ENCODE data around the gene RYK. TPM values are rescaled to one million over a fixed set of nuclear protein-coding genes. Genes with fewer than 3 reads are reported as not detected.

Gene RYK
- total and polyA plus RNA-seq, 2 experiments from 2014 or later, result 24.9 to 94.8 TPM

DNA sequence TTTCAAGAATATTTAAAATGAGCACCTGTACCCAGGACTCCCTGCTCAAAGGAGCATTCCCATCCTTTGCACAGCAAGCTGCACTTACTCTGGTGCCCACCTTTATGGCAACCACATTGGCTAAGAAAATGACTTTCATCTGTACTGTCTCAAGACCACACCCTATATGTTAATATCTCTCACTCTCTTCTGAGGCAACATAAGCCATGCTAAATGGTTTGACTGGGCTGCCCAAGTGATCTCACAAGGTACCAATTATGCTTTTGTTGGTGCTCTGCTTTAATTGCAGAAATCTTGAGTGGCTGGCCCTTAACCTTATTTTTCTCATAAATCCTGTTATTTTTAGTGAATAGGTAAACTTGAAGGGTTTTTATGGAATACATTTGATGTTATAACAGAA lies 17.7 kb downstream of the RYK start:
- H3K9me3 Mint-ChIP-seq, result no peaks in the 10 kb centered on the region
- no peaks in the 10 kb centered on the region for H3K27me3 Mint-ChIP-seq (ENCODE audit: insufficient read depth, low read depth, poor library complexity)
- H3K4me2 ChIP-seq, result no peak overlapping the region
- peaks cover 55% of the 10 kb centered on the region for H4K20me1 ChIP-seq (replicated peaks; ENCODE audit: insufficient read depth)
- H3K36me3 Mint-ChIP-seq (ENCODE audit: low read depth), result no peaks in the 10 kb centered on the region
- H3K27ac Mint-ChIP-seq, result no peak overlapping the region
- no peak overlapping the region for H3K27ac ChIP-seq (ENCODE audit: low read depth)
- no peak overlapping the region for H2AFZ ChIP-seq
- H3K4me1 ChIP-seq (ENCODE audit: insufficient read depth), result peaks cover 35% of the 10 kb centered on the region
- peaks cover 100% of the 10 kb centered on the region for H3K79me2 ChIP-seq (replicated peaks; ENCODE audit: insufficient read depth)
- no peaks in the 10 kb centered on the region for H3F3A ChIP-seq (replicated peaks; ENCODE audit: low read depth)
- no peak for ATAC-seq
- DNase-seq (ENCODE audit: low spot score), result no peak
- H3K4me1 Mint-ChIP-seq, result peaks cover 45% of the 10 kb centered on the region
- H3K9me2 ChIP-seq (ENCODE audit: insufficient read depth), result no peaks in the 10 kb centered on the region
- TF ChIP-seq STAT1 (IDR thresholded peaks at IDR 0.05; ENCODE audit: unreplicated experiment), result no peak
- TF ChIP-seq, protein P1, sequence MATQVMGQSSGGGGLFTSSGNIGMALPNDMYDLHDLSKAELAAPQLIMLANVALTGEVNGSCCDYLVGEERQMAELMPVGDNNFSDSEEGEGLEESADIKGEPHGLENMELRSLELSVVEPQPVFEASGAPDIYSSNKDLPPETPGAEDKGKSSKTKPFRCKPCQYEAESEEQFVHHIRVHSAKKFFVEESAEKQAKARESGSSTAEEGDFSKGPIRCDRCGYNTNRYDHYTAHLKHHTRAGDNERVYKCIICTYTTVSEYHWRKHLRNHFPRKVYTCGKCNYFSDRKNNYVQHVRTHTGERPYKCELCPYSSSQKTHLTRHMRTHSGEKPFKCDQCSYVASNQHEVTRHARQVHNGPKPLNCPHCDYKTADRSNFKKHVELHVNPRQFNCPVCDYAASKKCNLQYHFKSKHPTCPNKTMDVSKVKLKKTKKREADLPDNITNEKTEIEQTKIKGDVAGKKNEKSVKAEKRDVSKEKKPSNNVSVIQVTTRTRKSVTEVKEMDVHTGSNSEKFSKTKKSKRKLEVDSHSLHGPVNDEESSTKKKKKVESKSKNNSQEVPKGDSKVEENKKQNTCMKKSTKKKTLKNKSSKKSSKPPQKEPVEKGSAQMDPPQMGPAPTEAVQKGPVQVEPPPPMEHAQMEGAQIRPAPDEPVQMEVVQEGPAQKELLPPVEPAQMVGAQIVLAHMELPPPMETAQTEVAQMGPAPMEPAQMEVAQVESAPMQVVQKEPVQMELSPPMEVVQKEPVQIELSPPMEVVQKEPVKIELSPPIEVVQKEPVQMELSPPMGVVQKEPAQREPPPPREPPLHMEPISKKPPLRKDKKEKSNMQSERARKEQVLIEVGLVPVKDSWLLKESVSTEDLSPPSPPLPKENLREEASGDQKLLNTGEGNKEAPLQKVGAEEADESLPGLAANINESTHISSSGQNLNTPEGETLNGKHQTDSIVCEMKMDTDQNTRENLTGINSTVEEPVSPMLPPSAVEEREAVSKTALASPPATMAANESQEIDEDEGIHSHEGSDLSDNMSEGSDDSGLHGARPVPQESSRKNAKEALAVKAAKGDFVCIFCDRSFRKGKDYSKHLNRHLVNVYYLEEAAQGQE (IDR thresholded peaks at IDR 0.05; ENCODE audit: unreplicated experiment), result no peak
- TF ChIP-seq ZNF331 (CRISPR knock-in tag; IDR thresholded peaks at IDR 0.05; ENCODE audit: low read depth), result no peak
- no peak for TF ChIP-seq EZH2 (IDR thresholded peaks at IDR 0.05; ENCODE audit: low read depth, unreplicated experiment)
- no peak for TF ChIP-seq CREB1 (CRISPR knock-in tag; IDR thresholded peaks at IDR 0.05; ENCODE audit: low read depth)
- no peaks in the 10 kb centered on the region for H3K36me3 ChIP-seq (ENCODE audit: insufficient read depth)
- no peaks in the 10 kb centered on the region for H3K27me3 ChIP-seq (ENCODE audit: insufficient read depth)
- H3K4me3 Mint-ChIP-seq, result no peak overlapping the region
- no peak overlapping the region for H3K4me3 ChIP-seq

DNA sequence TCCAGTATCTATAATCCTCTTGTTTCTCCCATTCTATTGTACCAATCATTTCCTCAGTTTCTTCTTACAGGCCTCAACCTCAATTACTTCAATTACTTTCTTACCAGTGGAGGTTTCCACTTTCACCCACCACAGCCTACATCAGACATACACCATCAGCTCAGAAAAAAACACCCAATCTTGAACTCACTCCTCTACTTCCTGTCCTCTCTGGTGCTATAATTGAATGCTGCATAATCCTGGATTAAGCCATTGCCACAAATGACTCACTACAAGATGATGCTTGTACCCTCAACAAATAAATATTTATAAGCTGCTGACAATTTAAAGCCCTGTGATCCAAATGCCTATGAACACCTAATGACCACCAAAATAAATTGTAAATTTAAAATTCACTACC lies 18.5 kb downstream of the RYK start:
- DNase-seq (ENCODE audit: low spot score) (no peak), ATAC-seq (no peak)
- H3K4me2 ChIP-seq, result no peak overlapping the region
- no peaks in the 10 kb centered on the region for H3F3A ChIP-seq (replicated peaks; ENCODE audit: low read depth)
- H3K9me2 ChIP-seq (ENCODE audit: insufficient read depth), result no peaks in the 10 kb centered on the region
- H3K4me1 ChIP-seq (ENCODE audit: insufficient read depth), result peaks cover 28% of the 10 kb centered on the region
- no peak overlapping the region for H2AFZ ChIP-seq
- Mint-ChIP-seq H3K36me3 (ENCODE audit: low read depth) (no peaks in the 10 kb centered on the region), H3K27me3 (ENCODE audit: insufficient read depth, low read depth, poor library complexity) (no peaks in the 10 kb centered on the region), H3K27ac (no peak overlapping the region), H3K4me1 (peaks cover 38% of the 10 kb centered on the region), H3K9me3 (no peaks in the 10 kb centered on the region), H3K4me3 (no peak overlapping the region)
- H3K4me3 ChIP-seq, result no peak overlapping the region
- no peaks in the 10 kb centered on the region for H3K36me3 ChIP-seq (ENCODE audit: insufficient read depth)
- no peaks in the 10 kb centered on the region for H3K27me3 ChIP-seq (ENCODE audit: insufficient read depth)
- H3K27ac ChIP-seq (ENCODE audit: low read depth), result no peak overlapping the region
- H4K20me1 ChIP-seq (replicated peaks; ENCODE audit: insufficient read depth), result peaks cover 49% of the 10 kb centered on the region
- H3K79me2 ChIP-seq (replicated peaks; ENCODE audit: insufficient read depth), result peaks cover 100% of the 10 kb centered on the region
- TF ChIP-seq, protein P2, sequence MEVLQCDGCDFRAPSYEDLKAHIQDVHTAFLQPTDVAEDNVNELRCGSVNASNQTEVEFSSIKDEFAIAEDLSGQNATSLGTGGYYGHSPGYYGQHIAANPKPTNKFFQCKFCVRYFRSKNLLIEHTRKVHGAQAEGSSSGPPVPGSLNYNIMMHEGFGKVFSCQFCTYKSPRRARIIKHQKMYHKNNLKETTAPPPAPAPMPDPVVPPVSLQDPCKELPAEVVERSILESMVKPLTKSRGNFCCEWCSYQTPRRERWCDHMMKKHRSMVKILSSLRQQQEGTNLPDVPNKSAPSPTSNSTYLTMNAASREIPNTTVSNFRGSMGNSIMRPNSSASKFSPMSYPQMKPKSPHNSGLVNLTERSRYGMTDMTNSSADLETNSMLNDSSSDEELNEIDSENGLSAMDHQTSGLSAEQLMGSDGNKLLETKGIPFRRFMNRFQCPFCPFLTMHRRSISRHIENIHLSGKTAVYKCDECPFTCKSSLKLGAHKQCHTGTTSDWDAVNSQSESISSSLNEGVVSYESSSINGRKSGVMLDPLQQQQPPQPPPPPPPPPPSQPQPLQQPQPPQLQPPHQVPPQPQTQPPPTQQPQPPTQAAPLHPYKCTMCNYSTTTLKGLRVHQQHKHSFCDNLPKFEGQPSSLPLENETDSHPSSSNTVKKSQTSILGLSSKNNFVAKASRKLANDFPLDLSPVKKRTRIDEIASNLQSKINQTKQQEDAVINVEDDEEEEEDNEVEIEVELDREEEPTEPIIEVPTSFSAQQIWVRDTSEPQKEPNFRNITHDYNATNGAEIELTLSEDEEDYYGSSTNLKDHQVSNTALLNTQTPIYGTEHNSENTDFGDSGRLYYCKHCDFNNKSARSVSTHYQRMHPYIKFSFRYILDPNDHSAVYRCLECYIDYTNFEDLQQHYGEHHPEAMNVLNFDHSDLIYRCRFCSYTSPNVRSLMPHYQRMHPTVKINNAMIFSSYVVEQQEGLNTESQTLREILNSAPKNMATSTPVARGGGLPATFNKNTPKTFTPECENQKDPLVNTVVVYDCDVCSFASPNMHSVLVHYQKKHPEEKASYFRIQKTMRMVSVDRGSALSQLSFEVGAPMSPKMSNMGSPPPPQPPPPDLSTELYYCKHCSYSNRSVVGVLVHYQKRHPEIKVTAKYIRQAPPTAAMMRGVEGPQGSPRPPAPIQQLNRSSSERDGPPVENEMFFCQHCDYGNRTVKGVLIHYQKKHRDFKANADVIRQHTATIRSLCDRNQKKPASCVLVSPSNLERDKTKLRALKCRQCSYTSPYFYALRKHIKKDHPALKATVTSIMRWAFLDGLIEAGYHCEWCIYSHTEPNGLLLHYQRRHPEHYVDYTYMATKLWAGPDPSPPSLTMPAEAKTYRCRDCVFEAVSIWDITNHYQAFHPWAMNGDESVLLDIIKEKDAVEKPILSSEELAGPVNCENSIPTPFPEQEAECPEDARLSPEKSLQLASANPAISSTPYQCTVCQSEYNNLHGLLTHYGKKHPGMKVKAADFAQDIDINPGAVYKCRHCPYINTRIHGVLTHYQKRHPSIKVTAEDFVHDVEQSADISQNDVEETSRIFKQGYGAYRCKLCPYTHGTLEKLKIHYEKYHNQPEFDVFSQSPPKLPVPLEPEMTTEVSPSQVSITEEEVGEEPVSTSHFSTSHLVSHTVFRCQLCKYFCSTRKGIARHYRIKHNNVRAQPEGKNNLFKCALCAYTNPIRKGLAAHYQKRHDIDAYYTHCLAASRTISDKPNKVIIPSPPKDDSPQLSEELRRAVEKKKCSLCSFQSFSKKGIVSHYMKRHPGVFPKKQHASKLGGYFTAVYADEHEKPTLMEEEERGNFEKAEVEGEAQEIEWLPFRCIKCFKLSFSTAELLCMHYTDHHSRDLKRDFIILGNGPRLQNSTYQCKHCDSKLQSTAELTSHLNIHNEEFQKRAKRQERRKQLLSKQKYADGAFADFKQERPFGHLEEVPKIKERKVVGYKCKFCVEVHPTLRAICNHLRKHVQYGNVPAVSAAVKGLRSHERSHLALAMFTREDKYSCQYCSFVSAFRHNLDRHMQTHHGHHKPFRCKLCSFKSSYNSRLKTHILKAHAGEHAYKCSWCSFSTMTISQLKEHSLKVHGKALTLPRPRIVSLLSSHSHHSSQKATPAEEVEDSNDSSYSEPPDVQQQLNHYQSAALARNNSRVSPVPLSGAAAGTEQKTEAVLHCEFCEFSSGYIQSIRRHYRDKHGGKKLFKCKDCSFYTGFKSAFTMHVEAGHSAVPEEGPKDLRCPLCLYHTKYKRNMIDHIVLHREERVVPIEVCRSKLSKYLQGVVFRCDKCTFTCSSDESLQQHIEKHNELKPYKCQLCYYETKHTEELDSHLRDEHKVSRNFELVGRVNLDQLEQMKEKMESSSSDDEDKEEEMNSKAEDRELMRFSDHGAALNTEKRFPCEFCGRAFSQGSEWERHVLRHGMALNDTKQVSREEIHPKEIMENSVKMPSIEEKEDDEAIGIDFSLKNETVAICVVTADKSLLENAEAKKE (CRISPR knock-in tag; IDR thresholded peaks at IDR 0.05), result no peak
- TF ChIP-seq, protein P3, sequence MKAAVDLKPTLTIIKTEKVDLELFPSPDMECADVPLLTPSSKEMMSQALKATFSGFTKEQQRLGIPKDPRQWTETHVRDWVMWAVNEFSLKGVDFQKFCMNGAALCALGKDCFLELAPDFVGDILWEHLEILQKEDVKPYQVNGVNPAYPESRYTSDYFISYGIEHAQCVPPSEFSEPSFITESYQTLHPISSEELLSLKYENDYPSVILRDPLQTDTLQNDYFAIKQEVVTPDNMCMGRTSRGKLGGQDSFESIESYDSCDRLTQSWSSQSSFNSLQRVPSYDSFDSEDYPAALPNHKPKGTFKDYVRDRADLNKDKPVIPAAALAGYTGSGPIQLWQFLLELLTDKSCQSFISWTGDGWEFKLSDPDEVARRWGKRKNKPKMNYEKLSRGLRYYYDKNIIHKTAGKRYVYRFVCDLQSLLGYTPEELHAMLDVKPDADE (IDR thresholded peaks at IDR 0.05), result no peak
- TF ChIP-seq JUNB (IDR thresholded peaks at IDR 0.05; ENCODE audit: unreplicated experiment) (no peak), STAT1 (IDR thresholded peaks at IDR 0.05; ENCODE audit: unreplicated experiment) (no peak), EZH2 (IDR thresholded peaks at IDR 0.05; ENCODE audit: low read depth, unreplicated experiment) (no peak), POLR2AphosphoS5 (IDR thresholded peaks at IDR 0.05; ENCODE audit: low read depth) (no peak), ZNF331 (CRISPR knock-in tag; IDR thresholded peaks at IDR 0.05; ENCODE audit: low read depth) (no peak), CREB1 (CRISPR knock-in tag; IDR thresholded peaks at IDR 0.05; ENCODE audit: low read depth) (no peak), ZNF114 (CRISPR knock-in tag; IDR thresholded peaks at IDR 0.05) (no peak), EZH2phosphoT487 (IDR thresholded peaks at IDR 0.05; ENCODE audit: unreplicated experiment) (no peak)
